Motor neuron (in vitro differentiated cells): Measurements from ENCODE around the gene BORCS8. TPM values are rescaled to one million over a fixed set of nuclear protein-coding genes. Genes with fewer than 3 reads are reported as not detected.
"Not testable (repeated sequence)": the region's sequence is repeated elsewhere in the genome, so short reads cannot be mapped to it uniquely, and the experiment has no call there.

Experiments
- ATAC-seq, 8 experiments: fragments of 200-7000 bp; cut with Tn5 transposase; replicated peaks in 6 of 8; 2 replicates each; pipeline ENCODE4 v1.8.0; 2021; ENCODE audit warnings: mild to moderate bottlenecking in 8 of 8, moderate library complexity in 8 of 8
- H3K27ac ChIP-seq, 2 donors: fragments of 250-450 bp; sonication (Bioruptor Pico); 2 replicates each; pipeline ENCODE4 v1.9.0; 2021; ENCODE audit warnings: antibody characterized with exemption in 2 of 2, mild to moderate bottlenecking in 2 of 2, moderate library complexity in 1 of 2
- H3K4me1 ChIP-seq, 2 donors: fragments of 250-450 bp; sonication (Bioruptor Pico); replicated peaks in 1 of 2; 2 replicates each; pipeline ENCODE4 v1.6.1; 2021; ENCODE audit warnings: antibody characterized with exemption in 2 of 2, mild to moderate bottlenecking in 2 of 2, moderate library complexity in 1 of 2
- H3K4me3 ChIP-seq, 5 donors: fragments of 250-450 bp; sonication (Bioruptor Pico); 2 replicates each; pipeline ENCODE4 v1.9.0; 2021; ENCODE audit warnings: antibody characterized with exemption in 5 of 5, mild to moderate bottlenecking in 5 of 5, moderate library complexity in 4 of 5
- WGBS, 10 experiments: fragments of 450-650 bp; shearing (Covaris generic); methylation state at CpG; one replicate each; pipeline ENCODE4 v1.0.0; 2022; 5-methylcytosine and 5-hydroxymethylcytosine counted together
- in situ Hi-C, 9 experiments: fragments of 400-800 bp; cut with MboI; loops; one replicate each; pipeline ENCODE4 v1.15.0; 2021; ENCODE audit warnings: low sequenced_read_pairs in 9 of 9, low pct_unique_long_range_greater_than_20kb in 2 of 9; ENCODE audit not compliant: unreplicated experiment in 9 of 9
- total RNA-seq, 8 experiments: library from RNA; unstranded; fragments of 300-600 nt; gene quantifications; 2 replicates each; pipeline versions ENCODE4 v1.2.3 to v1.2.4, GENCODE V29; 2022

The BORCS8 gene
- total RNA-seq, 8 experiments from 2014 or later = 15.3 to 25.8 (median 19.8) TPM

DNA sequence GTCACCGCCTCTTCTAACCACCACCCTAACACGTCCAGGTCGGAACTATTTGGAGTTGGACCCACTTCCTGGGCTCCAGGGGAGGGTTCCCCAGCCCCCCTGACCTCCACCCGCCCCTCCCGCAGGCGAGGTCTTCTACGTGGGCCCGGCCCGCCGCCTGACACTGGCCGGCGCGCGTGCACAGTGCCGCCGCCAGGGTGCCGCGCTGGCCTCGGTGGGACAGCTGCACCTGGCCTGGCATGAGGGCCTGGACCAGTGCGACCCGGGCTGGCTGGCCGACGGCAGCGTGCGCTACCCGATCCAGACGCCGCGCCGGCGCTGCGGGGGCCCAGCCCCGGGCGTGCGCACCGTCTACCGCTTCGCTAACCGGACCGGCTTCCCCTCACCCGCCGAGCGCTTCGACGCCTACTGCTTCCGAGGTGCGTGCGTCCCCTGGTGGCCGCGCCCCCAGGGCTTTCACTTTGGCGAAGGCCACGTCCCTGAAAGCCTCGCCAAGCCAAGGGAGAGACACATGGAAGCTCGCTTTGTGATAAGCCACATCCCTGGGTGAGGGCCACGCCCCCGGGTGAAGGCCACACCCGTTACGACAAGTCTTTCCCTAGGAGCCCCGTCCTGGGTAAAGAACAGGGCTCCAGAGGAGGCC lies 33.0 kb upstream of the BORCS8 start:
- peaks cover 0 to 5% of the 10 kb centered on the region in 2 donors for H3K4me1 ChIP-seq
- H3K27ac ChIP-seq = no peak overlapping the region
- ATAC-seq = peak; percentile 71 to 97 (median 88)
- peak overlapping the region in 1 of 5 donors; percentile 15 for H3K4me3 ChIP-seq
- in situ Hi-C loops = no loop called here
- WGBS, 10 experiments = 17 to 30% methylated on average over 2 of the region's 59 CpGs; no CpG with 5 or more reads in 8 of the 10 experiments

DNA sequence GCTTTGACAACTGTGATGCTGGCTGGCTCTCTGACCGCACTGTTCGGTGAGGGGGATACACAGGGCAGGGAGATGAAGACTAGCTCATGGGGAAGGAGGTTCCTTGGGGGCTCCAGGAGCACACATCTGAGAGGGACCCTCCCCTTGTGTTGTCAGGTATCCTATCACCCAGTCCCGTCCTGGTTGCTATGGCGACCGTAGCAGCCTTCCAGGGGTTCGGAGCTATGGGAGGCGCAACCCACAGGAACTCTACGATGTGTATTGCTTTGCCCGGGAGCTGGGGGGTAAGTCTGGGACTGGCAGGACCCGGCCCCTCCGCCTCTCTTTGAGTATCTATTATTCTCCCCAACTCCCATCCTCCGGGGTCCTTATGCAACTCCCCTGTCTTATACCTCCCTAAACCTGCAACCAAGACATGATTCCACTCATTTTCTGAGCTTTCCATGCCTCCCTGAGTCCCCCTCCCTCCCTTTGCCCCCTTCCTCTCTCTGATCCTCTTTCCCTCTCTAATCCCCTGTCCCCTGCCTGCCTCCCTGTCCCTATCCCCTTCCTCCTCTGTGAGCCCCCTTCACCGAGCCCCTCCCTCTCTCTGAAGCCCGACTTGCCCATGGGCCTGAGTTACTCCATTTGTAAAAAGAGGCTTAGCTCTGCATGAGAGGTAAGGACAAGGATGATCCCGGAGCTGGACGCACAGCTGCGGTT lies 32.3 kb upstream of the BORCS8 start:
- ATAC-seq = no peak
- no peak overlapping the region for H3K4me3 ChIP-seq
- no peak overlapping the region for H3K27ac ChIP-seq
- peaks cover 0 to 5% of the 10 kb centered on the region in 2 donors for H3K4me1 ChIP-seq
- in situ Hi-C loops = no loop called here
- 75 to 82% (median 80%) methylated on average over 1 to 5 of the region's 17 CpGs; no CpG with 5 or more reads in 6 of the 10 experiments for WGBS, 10 experiments

DNA sequence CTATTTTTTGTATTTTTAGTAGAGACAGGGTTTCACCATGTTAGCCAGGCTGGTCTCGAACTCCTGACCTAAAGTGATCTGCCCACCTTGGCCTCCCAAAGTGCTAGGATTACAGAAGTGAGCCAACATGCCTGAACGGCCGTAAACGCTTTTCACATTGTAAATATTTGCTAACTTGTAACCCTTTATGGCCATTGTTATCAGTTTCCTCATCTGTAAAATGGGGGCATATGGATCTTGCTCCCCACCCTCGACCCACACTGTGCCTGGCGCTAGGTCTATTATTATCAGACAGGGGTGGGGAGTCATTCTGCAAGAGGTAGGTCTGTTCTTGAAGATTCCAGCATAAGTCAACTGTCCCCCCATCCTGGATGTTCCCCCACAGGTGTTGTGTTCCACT lies 31.7 kb upstream of the BORCS8 start:
- in situ Hi-C loops = no loop called here
- Histone ChIP-seq H3K4me3 (no peak overlapping the region), H3K27ac (no peak overlapping the region), H3K4me1 (peaks cover 0 to 5% of the 10 kb centered on the region in 2 donors)
- ATAC-seq = no peak
- 50 to 85% (median 70%) methylated on average over 1 to 6 of the region's 6 CpGs for whole genome bisulfite sequencing, 10 experiments

DNA sequence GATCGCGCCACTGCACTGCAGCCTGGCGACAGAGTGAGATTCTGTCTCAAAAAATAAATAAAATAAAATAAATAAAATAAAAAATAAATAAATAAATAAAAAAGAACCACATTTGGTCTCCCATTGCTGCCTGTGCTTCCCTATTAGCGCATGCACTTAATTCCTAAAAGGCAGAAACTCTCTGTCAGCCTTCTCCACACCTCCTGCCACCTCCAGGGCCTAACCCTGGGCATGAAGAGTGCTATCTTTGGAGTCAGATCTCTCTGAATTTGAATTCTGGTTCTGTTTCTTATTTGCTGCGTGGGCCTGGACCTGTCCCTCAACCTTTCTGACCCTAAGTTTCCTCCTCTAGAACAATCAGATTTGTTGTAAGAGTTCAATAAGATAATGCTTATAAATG lies 31.1 kb upstream of the BORCS8 start:
- no peak overlapping the region for H3K4me3 ChIP-seq
- WGBS, 10 experiments = 40 to 100% (median 80%) methylated on average over 1 to 4 of the region's 5 CpGs; no CpG with 5 or more reads in 2 of the 10 experiments
- no peak overlapping the region for H3K27ac ChIP-seq
- H3K4me1 ChIP-seq = peaks cover 0 to 5% of the 10 kb centered on the region in 2 donors
- ATAC-seq = no peak
- in situ Hi-C loops = no loop called here

DNA sequence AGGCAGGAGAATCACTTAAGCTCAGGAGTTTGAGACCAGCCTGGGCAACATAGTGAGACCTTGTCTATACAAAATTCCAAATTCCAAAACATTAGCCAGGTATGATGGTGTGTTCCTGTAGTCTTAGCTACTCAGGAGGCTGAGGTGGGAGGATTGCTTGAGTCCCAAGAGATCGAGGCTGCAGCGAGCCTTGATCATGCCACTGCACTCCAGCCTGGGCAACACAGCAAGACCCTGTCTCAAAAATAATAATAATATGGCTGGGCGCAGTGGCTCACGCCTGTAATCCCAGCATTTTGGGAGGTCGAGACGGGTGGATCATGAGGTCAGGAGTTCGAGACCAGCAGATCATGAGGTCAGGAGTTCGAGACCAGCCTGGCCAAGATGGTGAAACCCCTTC lies 29.0 kb upstream of the BORCS8 start:
- ATAC-seq, H3K27ac ChIP-seq, in situ Hi-C loops, H3K4me3 ChIP-seq, H3K4me1 ChIP-seq: not testable (repeated sequence)
- 40 to 100% (median 80%) methylated on average over 1 to 3 of the region's 8 CpGs; no CpG with 5 or more reads in 3 of the 10 experiments for WGBS, 10 experiments

DNA sequence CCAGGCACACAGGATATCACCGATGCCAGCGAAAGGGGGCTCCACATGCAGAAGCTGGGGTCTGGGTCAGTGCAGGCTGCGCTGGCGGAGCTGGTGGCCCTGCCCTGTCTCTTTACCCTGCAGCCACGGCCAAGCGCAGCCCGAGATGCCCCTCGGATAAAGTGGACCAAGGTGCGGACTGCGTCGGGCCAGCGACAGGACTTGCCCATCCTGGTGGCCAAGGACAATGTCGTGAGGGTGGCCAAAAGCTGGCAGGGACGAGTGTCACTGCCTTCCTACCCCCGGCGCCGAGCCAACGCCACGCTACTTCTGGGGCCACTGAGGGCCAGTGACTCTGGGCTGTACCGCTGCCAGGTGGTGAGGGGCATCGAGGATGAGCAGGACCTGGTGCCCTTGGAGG lies 27.0 kb upstream of the BORCS8 start:
- in situ Hi-C loops = no loop called here
- no peak overlapping the region for H3K27ac ChIP-seq
- H3K4me1 ChIP-seq = peaks cover 4 to 6% of the 10 kb centered on the region in 2 donors
- H3K4me3 ChIP-seq = no peak overlapping the region
- 13 to 100% (median 76%) methylated on average over 1 to 5 of the region's 21 CpGs; no CpG with 5 or more reads in 4 of the 10 experiments for WGBS, 10 experiments
- ATAC-seq = no peak

DNA sequence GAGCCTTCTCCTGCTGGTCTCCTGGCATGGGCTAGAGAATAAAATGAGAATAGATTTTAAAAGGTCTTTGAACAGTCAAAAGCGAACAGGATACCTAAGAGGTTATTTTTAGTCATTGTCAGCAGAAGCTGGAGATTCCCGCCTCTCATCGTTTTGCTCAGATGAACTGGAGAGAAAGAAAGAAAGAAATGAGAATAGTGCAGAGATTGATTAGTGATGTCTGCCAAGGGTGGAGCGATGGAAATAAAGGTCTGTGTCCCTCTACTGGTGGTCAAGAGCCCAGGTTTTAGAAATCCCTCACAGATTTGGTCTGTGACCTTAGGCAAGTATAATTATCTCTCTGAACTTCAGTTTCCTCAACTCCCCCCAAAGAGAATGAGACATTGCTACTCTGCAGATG lies 25.1 kb upstream of the BORCS8 start:
- ATAC-seq = no peak

DNA sequence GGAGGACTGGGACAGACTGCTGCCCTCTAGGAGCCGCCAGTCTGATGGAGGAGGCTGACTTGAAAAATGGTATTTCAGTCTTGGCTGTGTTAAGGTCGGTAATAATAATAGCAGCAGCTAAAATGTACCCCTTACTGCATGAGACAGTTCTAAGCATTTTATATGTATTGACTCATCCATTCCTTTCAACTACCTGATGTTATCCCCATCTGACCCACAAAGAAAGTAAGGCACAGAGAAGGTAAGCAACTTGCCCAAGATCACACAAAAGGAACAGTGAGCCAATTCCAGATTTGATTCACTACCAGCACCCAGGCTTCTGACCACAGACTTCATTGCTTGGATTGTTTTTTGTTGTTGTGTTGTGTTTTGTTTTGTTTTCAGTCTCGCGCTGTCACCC lies 23.8 kb upstream of the BORCS8 start:
- no peak overlapping the region for H3K4me3 ChIP-seq
- H3K4me1 ChIP-seq = peaks cover 18 to 20% of the 10 kb centered on the region in 2 donors
- 43 to 100% (median 74%) methylated on average over 1 to 2 of the region's 4 CpGs; no CpG with 5 or more reads in 5 of the 10 experiments for WGBS, 10 experiments
- in situ Hi-C loops = no loop called here
- H3K27ac ChIP-seq = no peak overlapping the region
- no peak for ATAC-seq

More for the DNA sequence above, 25.1 kb upstream of the BORCS8 start:
- Histone ChIP-seq H3K27ac (no peak overlapping the region), H3K4me3 (no peak overlapping the region), H3K4me1 (peaks cover 18% of the 10 kb centered on the region in 2 donors)
- 0 to 94% (median 33%) methylated on average over 1 to 4 of the region's 4 CpGs; no CpG with 5 or more reads in 1 of the 10 experiments for WGBS, 10 experiments
- in situ Hi-C loops = no loop called here

DNA sequence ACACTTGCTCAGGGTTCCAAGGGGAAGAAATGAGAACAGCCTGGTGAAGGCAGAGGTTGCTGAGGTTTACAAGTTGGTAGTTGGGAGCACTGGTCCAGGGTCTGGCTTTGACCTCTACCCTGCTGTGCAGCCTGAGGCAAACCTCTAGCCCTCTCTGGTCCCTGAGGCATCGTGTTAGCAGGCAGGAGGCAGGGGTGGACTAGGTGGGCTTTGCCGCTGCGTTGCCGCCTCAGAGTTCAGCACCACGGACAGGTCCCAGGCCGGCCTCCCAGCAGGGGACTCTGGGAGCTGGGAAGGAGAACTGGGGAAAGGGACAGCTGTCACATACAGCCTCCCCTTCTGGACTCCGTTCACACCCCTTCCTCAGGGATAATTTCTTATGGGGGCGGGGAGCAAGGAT lies 22.9 kb upstream of the BORCS8 start:
- WGBS, 10 experiments = 0 to 17% methylated on average over 1 of the region's 8 CpGs; no CpG with 5 or more reads in 8 of the 10 experiments
- ATAC-seq = peak in 4 of 8 experiments; percentile 10 to 63 (median 50)
- Histone ChIP-seq H3K4me3 (no peak overlapping the region), H3K4me1 (peaks cover 18 to 20% of the 10 kb centered on the region in 2 donors), H3K27ac (no peak overlapping the region)
- in situ Hi-C loops = no loop called here

DNA sequence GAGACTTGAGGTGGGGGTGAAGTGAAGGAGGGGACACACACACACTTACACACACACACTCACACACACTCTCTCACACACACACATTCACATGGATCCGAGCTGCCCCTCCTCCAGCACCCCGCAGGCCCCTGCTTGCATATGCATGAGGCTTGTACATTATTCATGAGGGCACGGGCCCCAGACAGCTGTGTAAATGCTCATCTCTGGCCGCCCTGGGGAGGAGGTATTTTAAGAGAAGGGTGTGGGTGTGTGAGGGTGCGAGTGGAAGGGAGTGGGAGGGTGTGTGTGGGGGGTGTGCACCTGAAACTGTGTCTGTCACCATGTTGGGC lies 22.2 kb upstream of the BORCS8 start:
- in situ Hi-C loops = no loop called here
- Histone ChIP-seq H3K27ac (no peak overlapping the region), H3K4me3 (peak overlapping the region in 4 of 5 donors; percentile 50 to 94 (median 82)), H3K4me1 (peaks cover 18 to 20% of the 10 kb centered on the region in 2 donors)
- ATAC-seq = peak; percentile 65 to 95 (median 72)
- WGBS, 10 experiments = 0% methylated on average over 2 of the region's 5 CpGs; no CpG with 5 or more reads in 9 of the 10 experiments

DNA sequence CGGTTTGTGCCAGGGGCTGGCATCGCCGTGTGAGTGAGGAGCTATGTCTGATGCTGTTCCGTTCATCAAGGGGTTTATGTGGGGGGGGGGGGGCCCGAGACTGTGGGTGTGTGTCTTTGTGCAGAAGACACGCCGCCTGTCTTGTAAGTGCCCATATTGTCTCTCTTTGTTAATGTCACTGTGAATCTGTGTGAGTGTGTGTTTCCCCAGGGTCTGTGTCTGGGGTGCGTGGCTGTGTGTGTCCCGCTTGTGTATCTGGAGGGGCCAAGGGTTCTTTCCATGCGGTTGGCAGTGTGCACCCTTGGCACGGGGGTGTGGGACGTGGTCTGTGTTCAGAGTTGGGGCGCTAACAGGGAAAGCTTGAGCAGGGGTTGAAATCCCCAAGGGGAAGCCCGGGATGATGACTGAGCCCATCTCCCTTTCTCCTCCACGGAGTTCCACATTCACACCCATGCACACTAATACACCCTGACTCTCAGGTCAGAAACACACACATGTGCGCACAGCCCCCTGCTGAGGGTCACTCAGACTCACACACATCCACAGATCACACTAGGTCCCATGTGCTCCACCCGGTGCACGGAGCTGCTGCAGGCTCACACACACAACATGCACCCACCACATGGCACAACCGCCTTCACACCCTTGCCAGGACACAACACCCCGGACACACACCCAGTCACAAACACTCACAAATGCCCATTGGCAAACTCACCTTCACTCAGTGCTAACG lies 21.6 kb upstream of the BORCS8 start:
- peak; percentile 12 to 61 (median 38) for ATAC-seq
- peaks cover 19 to 21% of the 10 kb centered on the region in 2 donors for H3K4me1 ChIP-seq
- 11 to 40% methylated on average over 1 to 3 of the region's 21 CpGs; no CpG with 5 or more reads in 8 of the 10 experiments for WGBS, 10 experiments
- H3K4me3 ChIP-seq = peak overlapping the region; percentile 45 to 94 (median 75)
- in situ Hi-C loops = no loop called here
- H3K27ac ChIP-seq = no peak overlapping the region

DNA sequence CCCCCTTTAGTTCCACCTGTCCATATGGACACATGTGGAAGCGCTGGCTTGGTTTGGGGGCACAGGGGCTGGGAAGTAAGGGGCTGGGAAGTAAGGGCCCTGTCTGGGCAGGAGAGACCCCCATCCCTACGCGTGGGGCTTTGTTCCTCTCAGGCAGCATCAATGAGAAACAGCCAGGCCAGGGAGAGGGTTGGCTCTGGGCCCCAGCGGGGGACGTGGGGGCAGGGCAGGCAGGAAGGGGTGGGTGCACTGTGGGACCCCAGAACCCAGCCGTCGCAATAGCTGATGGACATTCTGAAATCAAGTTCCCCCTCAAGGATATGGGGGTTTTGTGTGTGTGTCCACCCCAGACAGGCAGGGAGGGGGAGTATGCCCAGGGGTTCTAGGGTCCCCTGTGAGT lies 21.0 kb upstream of the BORCS8 start:
- in situ Hi-C loops = no loop called here
- H3K4me3 ChIP-seq = peak overlapping the region; percentile 45 to 94 (median 75)
- peak overlapping the region in 1 of 2 donors; percentile 39 for H3K27ac ChIP-seq
- WGBS, 10 experiments = no CpG with 5 or more reads among the region's 7 CpGs
- peaks cover 26 to 28% of the 10 kb centered on the region in 2 donors for H3K4me1 ChIP-seq
- ATAC-seq = peak in 2 of 8 experiments; percentile 2 to 9
